Brain microvascular endothelial cell (primary cell): ENCODE results near the gene EPHB4.
A peak's percentile ranks its signal among the peaks of the same experiment; 100 is the strongest.

Source experiments
- DNase-seq: peaks from one replicate; pipeline ENCODE4 v3.0.0-alpha.2; 2020
- H3K27ac ChIP-seq: fragments of 250-450 bp; sonication (Bioruptor Pico); 2 replicates; pipeline ENCODE4 v1.5.1; 2020; ENCODE audit warnings: mild to moderate bottlenecking, moderate library complexity
- H3K27me3 ChIP-seq: fragments of 250-450 bp; sonication (Bioruptor Pico); replicated peaks from 2 replicates; pipeline ENCODE4 v1.5.1; 2020; ENCODE audit warnings: mild to moderate bottlenecking
- H3K36me3 ChIP-seq: fragments of 250-450 bp; sonication (Bioruptor Pico); replicated peaks from 2 replicates; pipeline ENCODE4 v1.5.1; 2020; ENCODE audit warnings: mild to moderate bottlenecking
- H3K4me3 ChIP-seq: 2 replicates; pipeline ENCODE4 v1.5.1; 2011; ENCODE audit warnings: low read depth, mild to moderate bottlenecking, control low read depth, low read length, moderate library complexity
- in situ Hi-C: cut with HindIII; loops from 2 replicates; pipeline ENCODE4 v1.10.0; 2017; ENCODE audit warnings: low sequenced_read_pairs, low pct_ligation_motif_present
- TF ChIP-seq, protein P1 (sequence below): IDR thresholded peaks from 2 replicates; pipeline ENCODE4 v1.5.1; 2011; ENCODE audit warnings: low read depth, mild to moderate bottlenecking, moderate library complexity, low read length, control low read depth, inconsistent platforms; ENCODE audit errors: missing control alignments

The EPHB4 gene

GRCh38 chr7:100827330-100828226, at the start of gene EPHB4:
EPHB4 (minus strand) TSS chr7:100827523; CDS start chr7:100827030, 493 bp downstream.
- in situ Hi-C loops, result loop anchor here (25.0 kb wide), 1 partner anchor 115 kb away; the partner anchor contains the start of genes EPO and POP7
- Histone ChIP-seq H3K27me3 (no peaks in the 10 kb centered on the region), H3K27ac (peak within 1 kb of the TSS; percentile 33), H3K36me3 (peaks cover 13% of the 10 kb centered on the region), H3K4me3 (peak within 1 kb of the TSS; percentile 72)
- TF ChIP-seq, protein P1, sequence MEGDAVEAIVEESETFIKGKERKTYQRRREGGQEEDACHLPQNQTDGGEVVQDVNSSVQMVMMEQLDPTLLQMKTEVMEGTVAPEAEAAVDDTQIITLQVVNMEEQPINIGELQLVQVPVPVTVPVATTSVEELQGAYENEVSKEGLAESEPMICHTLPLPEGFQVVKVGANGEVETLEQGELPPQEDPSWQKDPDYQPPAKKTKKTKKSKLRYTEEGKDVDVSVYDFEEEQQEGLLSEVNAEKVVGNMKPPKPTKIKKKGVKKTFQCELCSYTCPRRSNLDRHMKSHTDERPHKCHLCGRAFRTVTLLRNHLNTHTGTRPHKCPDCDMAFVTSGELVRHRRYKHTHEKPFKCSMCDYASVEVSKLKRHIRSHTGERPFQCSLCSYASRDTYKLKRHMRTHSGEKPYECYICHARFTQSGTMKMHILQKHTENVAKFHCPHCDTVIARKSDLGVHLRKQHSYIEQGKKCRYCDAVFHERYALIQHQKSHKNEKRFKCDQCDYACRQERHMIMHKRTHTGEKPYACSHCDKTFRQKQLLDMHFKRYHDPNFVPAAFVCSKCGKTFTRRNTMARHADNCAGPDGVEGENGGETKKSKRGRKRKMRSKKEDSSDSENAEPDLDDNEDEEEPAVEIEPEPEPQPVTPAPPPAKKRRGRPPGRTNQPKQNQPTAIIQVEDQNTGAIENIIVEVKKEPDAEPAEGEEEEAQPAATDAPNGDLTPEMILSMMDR, result peak; percentile 64
- peak; percentile 65 for DNase-seq

- DNase-seq, result no peak
- peak overlapping the region; percentile 86 for H3K27ac ChIP-seq
- in situ Hi-C loops, result no loop called here
These were observed 48.0 kb upstream of the EPHB4 start for GRCh38 chr7:100875356-100875751.

GRCh38 chr7:100874577-100875355, 47.4 kb upstream of the EPHB4 start, which contains the start of gene SRRT:
SRRT (plus strand) TSS chr7:100875103; CDS start chr7:100875591, 488 bp downstream.
- peaks cover 52% of the 10 kb centered on the region for H3K36me3 ChIP-seq
- H3K27me3 ChIP-seq, result no peaks in the 10 kb centered on the region
- DNase-seq, result peak; percentile 97
- TF ChIP-seq, protein P1, result peak; percentile 41
- peak within 1 kb of the TSS; percentile 89 for H3K4me3 ChIP-seq
- peak within 1 kb of the TSS; percentile 86 for H3K27ac ChIP-seq
- in situ Hi-C loops, result no loop called here

More at GRCh38 chr7:100875356-100875751, 48.0 kb upstream of the EPHB4 start:
- no peaks in the 10 kb centered on the region for H3K27me3 ChIP-seq
- TF ChIP-seq, protein P1, result no peak
- H3K4me3 ChIP-seq, result peak overlapping the region; percentile 89
- peaks cover 47% of the 10 kb centered on the region for H3K36me3 ChIP-seq

- peak overlapping the region; percentile 86 for H3K27ac ChIP-seq
- H3K4me3 ChIP-seq, result peak overlapping the region; percentile 89
- H3K36me3 ChIP-seq, result peaks cover 50% of the 10 kb centered on the region
- TF ChIP-seq, protein P1, result no peak
- no peak for DNase-seq
- in situ Hi-C loops, result no loop called here
- no peaks in the 10 kb centered on the region for H3K27me3 ChIP-seq
These were observed 46.9 kb upstream of the EPHB4 start for GRCh38 chr7:100874300-100874576.

DNA sequence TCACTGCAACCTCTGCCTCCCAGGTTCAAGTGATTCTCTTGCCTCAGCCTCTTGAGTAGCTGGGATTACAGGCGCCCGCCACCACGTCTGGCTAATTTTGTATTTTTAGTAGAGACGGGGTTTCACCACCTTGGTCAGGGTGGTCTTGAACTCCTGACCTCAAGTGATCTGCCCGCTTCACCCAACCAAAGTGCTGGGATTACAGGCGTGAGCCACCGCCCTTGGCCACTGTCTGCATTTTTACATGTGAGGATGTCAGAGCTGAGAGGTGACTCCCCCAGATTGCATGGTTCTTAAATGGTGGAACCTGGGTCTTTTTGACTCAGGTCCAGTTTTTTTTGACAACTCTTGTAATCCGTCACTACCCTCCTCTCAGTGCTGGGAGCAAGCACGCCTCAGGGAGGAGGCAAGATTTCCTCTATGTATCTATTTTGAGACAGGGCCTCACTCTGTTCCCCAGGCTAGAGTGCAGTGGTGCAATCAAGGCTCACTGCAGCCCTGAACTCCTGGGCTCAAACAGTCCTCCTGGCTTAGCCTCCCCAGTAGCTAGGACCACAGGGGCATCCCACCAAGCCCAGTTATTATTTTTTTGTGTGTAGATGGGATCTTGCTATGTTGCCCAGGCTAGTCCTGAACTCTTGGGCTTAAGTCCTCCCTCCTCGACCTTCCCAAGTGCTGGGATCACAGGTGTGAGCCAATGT, 46.4 kb upstream of the EPHB4 start:
- no peaks in the 10 kb centered on the region for H3K27me3 ChIP-seq
- peaks cover 49% of the 10 kb centered on the region for H3K36me3 ChIP-seq
- no peak for DNase-seq
- peak overlapping the region; percentile 86 for H3K27ac ChIP-seq
- in situ Hi-C loops, result no loop called here
- TF ChIP-seq, protein P1, result no peak
- no peak overlapping the region for H3K4me3 ChIP-seq
